ENCODE results near the gene CMKLR1.

DNA sequence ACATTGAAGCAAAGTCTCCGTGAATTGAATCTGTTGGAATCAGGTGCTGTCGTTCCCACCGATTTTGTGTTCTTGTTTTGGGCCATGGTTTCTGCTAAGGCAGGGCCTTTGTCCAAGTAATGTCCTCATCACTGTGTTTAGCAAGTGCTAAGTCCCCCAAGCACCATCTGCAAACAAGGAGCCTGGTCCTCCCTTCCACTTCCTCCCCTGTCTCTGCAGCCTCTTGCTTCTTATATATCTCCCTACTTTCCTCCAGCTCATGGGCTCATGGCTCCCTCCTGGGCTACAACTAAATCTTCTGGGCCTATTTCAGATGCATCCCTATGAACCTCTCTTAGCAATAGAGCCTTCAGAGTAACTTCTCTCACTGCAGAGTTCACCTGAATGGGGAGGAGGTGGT is 25.8 kb upstream of the CMKLR1 start:
- TF ChIP-seq, protein P1, sequence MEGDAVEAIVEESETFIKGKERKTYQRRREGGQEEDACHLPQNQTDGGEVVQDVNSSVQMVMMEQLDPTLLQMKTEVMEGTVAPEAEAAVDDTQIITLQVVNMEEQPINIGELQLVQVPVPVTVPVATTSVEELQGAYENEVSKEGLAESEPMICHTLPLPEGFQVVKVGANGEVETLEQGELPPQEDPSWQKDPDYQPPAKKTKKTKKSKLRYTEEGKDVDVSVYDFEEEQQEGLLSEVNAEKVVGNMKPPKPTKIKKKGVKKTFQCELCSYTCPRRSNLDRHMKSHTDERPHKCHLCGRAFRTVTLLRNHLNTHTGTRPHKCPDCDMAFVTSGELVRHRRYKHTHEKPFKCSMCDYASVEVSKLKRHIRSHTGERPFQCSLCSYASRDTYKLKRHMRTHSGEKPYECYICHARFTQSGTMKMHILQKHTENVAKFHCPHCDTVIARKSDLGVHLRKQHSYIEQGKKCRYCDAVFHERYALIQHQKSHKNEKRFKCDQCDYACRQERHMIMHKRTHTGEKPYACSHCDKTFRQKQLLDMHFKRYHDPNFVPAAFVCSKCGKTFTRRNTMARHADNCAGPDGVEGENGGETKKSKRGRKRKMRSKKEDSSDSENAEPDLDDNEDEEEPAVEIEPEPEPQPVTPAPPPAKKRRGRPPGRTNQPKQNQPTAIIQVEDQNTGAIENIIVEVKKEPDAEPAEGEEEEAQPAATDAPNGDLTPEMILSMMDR (IDR thresholded peaks at IDR 0.05; ENCODE audit: insufficient read depth, low read depth, low read length), result no peak
- no peak for TF ChIP-seq EZH2 (IDR thresholded peaks at IDR 0.05; ENCODE audit: insufficient read depth, low read length)
